RCC 7860 (cell line): ENCODE results near the gene REC114.
"Not testable (repeated sequence)": the region's sequence is repeated elsewhere in the genome, so short reads cannot be mapped to it uniquely, and the experiment has no call there.

ENCODE experiments used
- DNase-seq: peaks from one replicate; pipeline ENCODE4 v3.0.0-alpha.2; 2015; ENCODE audit warnings: low spot score
- FAIRE-seq: peaks from 2 replicates; lab custom pipeline; 2012; peaks lifted over from hg19 to GRCh38; lab: Jason Lieb, UNC

REC114 gene

DNA sequence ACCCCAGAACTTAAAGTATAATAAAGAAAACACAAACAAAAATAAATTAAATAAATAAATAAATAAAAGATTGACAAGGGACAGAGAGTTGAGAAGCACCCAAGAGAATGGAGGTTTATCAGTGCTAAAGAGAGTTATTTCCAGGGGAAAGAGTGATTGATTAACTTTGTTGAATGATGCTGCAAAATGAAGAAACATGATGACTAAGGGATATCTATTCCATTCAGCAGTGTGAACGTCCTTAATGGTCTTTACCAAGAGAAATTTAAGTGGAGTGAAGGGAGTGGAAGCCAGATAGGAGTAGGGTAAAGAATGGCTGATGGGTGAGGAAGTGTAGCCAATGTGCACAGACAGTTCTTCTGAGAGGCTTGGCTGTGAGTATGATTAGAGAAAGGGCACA is 11.1 kb downstream of the REC114 start:
- no peak for FAIRE-seq

DNA sequence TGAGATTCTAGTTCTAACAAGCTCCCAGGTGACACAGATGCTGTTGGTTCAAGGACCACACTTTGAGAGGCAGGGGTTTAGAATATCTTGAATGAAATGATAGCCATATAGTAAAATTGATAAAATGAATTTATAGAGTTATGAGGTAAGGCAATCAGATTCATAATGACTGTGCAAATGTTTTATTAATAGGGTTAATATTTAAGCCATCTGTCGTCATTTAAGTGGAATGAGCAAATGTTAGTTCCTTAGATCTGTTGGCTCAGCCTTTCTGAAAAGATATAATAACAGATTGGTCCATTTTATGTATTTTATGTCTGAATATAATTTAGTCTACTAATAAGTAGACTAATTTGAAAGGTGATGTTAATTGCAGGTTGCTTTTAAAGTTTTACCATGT is 12.9 kb downstream of the REC114 start:
- FAIRE-seq, result no peak
- DNase-seq, result no peak

More for the DNA sequence above, 11.1 kb downstream of the REC114 start:
- no peak for DNase-seq

- DNase-seq, result no peak
- FAIRE-seq, result no peak
Observed at GRCh38 chr15:73457334-73457733, 14.4 kb downstream of the REC114 start.

DNA sequence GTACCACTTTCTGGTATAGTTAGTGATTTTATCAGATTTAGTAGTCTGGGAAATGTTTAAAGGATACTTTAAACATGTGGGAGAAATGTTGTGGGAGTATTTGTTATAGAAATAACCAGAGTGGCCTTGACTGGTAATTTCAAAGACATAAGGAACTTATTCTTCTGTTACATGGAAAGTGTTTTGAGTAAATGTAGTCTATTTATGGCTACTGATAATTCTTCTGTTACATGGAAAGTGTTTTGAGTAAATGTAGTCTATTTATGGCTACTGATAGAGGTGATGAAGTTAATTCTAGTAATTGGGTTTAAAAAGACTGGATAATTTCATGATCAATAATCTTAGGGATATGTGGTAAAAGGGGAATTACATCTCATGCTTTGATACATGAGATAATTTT is 17.7 kb downstream of the REC114 start:
- FAIRE-seq (no peak), DNase-seq (no peak)

GRCh38 chr15:73464602-73465001 is 21.6 kb downstream of the REC114 start:
- no peak for FAIRE-seq

GRCh38 chr15:73467758-73468157 is 24.8 kb downstream of the REC114 start:
- DNase-seq, result no peak
- FAIRE-seq, result no peak

More at GRCh38 chr15:73464602-73465001, 21.6 kb downstream of the REC114 start:
- DNase-seq, result no peak

- no peak for DNase-seq
- no peak for FAIRE-seq
Observed at GRCh38 chr15:73474785-73475184, 31.8 kb downstream of the REC114 start.

- FAIRE-seq, result no peak
Observed at GRCh38 chr15:73476704-73477216, 33.8 kb downstream of the REC114 start.

DNA sequence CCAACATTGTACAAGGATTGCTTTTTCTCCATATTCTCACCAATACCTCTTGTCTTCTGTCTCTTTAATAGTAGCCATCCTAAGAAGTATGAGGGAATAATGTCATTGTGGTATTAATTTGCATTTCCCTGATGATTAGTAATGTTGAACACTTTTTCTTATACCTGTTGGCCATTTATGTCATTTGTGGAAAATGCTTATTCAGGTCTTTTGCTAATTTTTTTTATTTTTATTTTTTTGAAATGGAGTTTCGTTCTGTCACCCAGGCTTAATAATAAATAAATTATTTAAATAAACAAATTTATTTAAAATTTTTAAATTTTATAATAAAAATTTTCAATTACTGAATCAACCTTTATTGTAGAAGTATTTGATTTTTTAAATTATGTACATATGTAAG is 37.1 kb downstream of the REC114 start:
- no peak for DNase-seq
- FAIRE-seq, result peak; percentile 39

More at GRCh38 chr15:73476704-73477216, 33.8 kb downstream of the REC114 start:
- no peak for DNase-seq

DNA sequence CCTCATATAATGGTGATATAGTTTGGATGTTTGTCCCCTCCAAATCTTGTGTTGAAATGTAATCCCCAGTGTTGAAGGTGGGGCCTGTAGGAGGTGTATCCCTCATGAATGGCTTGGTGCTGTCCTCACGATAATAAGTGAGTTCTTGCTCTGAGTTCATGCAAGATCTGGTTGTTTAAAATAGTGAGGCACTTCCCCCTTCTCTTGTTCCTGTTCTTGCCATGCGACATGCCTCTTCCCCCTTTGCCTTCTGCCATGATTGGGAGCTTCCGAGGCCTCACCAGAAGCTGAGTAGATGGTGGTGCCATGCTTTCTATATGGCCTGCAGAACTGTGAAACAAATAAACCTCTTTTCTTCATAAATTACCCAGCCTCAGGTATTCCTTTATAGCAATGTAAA is 39.2 kb downstream of the REC114 start:
- FAIRE-seq (no peak), DNase-seq (no peak)

GRCh38 chr15:73483053-73483452 is 40.1 kb downstream of the REC114 start:
- no peak for DNase-seq

DNA sequence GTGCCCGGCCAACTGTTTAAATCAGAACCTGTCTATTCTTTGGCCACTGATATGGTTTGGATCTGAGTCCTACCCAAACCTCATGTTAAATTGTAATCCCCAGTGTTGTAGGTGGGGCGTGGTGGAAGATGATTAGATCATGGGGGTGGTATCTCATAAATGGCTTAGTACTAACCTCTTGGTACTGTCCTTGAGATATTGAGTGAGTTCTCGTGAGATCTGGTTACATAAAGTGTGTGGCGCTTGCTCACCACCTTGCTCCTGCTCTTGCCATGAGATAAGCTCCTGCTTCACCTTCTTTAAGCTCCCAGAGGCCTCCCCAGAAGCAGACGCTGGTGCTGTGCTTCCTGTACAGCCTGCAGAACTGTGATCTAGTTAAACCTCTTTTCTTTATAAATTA is 42.4 kb downstream of the REC114 start:
- DNase-seq (no peak), FAIRE-seq (no peak)

More at GRCh38 chr15:73483053-73483452, 40.1 kb downstream of the REC114 start:
- FAIRE-seq, result no peak

DNA sequence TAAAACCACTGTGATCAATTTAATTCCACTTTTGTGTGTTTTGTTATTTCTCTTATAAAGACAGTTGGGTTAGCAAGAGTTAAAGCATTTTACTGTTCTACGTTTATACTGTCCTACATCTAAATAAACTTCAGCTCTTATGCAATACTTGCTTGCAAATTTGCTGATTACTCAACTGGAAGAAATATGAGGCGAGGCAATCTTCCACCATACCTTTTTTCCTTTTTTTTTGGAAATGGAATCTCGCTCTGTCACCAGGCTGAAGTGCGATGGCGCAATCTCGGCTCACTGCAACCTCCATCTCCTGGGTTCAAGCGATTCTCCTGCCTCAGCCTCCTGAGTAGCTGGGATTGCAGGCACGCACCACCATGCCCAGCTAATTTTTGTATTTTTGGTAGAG is 42.9 kb downstream of the REC114 start:
- not testable (repeated sequence) for FAIRE-seq, DNase-seq

DNA sequence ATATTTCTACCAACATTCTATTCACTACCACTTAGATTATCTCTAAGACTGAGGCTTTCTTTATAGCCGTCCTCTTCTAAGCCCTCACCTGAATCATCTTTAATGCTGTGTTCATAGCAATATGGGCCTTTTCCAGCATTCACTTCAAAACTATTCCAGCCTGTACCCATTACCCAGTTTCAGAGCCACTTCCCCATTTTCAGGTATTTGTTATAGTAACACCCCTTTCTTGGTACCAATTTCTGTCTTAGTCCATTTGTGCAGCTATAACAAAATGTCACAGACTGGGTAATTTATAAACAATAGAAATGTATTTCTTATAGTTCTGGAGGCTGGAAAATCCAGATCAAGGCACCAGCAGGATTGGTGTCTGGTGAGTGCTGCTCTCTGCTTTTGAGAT is 45.7 kb downstream of the REC114 start:
- DNase-seq, result no peak
- no peak for FAIRE-seq

- DNase-seq, result no peak
- FAIRE-seq, result no peak
Observed at GRCh38 chr15:73493922-73494321, 51.0 kb downstream of the REC114 start.

DNA sequence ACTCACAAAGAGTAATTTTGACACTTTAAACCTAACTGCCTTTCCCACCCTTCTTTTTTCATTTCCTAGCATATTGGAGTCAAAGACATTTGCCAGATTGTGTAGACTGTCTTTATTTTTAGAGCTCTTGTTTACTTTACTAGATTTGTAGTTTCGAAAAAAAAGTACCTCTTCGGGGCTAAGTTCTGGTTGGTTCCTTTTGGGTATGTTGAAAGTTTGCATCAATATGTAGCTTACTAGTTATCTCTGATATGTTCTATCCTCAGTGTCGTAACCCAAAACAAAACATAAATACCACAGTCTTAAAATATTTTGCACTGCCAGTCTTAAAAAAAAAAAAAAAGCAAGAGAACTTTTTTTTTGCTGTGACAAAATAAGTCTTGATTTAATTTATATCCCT is 52.2 kb downstream of the REC114 start:
- no peak for FAIRE-seq

DNA sequence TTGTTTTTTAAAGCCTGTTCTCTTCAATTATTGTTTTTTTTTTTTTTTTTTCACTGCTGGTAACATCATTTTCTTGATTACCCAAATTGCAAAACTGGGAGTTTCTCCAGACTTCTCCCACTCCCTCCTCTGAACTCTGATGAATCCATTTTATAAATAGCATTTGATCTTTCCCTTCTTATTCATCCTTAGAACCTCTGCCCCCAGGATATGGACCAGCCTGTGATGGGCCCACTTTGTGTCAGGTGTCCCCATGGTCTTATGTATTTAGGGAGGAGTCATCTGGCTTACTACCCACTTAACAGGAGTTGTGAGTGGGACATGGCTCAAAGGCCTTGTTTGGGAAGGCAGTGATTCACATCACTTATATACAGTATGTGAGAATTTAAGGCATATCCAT is 57.7 kb downstream of the REC114 start:
- FAIRE-seq (no peak), DNase-seq (no peak)

More for the DNA sequence above, 52.2 kb downstream of the REC114 start:
- DNase-seq, result no peak

DNA sequence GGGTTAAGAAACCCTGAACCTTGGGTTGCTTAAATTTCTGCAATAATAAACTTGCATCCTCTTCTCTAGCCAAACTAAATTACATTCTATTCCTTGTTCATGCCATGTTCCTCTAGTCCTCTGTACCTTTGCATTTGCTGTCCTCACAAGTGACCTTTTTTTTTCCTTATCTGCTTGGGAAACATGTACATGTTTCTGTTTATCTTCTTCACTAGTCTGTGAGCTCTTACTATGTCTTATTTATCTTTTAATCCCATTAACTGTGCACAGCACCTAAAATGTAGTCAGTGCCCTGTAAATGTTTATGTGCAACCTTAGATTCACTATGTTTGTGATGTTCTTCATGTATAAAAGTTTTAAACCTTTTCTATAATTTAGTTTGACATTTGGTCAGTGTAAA is 61.9 kb downstream of the REC114 start:
- no peak for FAIRE-seq
- DNase-seq, result no peak

DNA sequence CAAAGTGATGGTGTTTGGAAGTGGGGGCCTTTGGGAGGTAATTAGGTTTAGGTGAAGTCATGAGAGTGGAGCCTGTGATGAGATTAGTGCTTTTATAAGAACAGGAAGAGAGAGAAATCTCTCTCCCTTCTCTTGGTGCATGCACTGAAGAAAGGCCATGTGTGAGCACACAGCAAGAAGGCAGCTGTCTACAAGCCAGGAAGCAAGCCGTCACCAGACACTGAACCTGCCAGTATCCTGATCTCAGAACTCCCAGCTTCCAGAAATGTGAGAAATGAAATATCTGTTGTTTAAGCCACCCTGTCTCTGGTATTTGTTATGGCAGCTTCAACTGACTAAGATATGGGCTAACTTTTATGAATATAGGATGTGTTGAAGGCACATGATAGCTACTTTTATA is 72.6 kb downstream of the REC114 start:
- FAIRE-seq, result no peak
- no peak for DNase-seq

- FAIRE-seq (no peak), DNase-seq (no peak)
Observed at GRCh38 chr15:73517566-73517965, 74.6 kb downstream of the REC114 start.

DNA sequence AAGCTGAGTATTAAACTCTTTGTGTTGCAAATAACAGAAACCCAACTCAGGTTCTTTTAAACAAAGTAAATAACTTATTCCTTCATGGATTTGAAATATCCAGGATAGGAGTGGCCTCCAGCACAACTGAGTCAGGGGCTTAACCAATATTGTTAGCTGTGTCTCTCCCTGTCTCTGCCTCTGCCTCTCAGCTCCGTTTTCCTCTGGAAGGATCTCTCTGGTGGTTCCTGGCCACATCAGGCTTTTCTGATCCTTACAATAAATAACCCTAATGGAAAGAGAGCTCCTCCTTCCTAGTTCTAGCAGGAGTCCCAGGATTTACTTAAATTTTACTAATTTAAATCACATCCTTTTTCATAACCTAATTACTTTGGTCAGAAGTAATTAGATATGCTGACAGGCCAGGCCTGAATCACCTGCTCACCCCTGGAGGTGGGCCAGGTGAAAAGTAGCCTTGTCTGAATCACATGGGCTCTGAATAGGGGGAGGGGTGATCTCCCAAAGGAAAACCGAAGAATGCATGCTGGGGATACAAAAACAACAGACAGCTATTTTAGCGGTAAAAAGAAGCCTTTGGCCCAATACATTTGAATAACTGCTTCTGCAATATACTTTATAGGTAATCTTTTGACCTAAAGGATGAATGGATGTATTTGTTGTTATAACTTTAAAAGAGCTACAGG is 75.4 kb downstream of the REC114 start:
- DNase-seq (no peak), FAIRE-seq (no peak)

DNA sequence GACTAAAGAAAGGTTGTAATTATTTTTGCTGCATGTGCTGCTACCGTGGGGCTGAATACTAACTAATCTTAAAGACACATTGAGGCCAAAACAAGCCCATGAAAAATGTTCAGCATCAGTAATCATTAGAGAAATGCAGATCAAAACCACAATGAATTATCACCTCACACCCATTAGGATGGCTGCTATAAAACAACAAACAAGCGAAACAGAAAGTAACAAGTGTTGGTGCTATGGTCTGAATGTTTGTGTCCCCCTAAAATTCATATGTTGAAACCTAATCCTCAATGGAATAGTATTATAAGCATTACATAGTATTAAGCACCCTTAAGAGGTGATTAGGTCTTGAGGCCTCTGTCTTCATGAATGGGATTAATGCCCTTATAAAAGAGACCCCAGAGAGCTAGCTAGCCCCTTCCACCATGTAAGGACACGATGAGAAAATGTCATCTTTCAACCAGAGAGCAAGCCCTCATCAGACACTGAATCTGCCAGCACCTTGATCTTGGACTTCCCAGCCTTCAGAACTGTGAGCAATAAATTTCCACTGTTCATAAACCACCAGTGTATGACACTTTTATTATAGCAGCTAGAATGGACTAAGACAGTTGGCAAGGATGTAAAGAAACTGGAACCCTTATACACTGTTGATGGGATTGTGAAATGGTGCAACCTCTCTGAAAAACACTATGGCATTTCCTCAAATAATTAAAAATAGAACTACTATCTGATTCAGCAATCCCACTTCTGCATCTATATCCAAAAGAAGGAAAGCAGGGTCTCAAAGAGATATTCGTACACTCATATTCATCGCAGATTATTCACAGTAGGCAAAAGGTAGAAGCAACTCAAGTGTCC is 76.1 kb downstream of the REC114 start:
- FAIRE-seq (no peak), DNase-seq (no peak)
